RWPE1 (cell line): ENCODE measurements around the gene SIX6.

Source experiments
- CTCF ChIA-PET: fragments of 350-600 bp; sonication (Branson Sonifier 250); formaldehyde crosslinking; extraction: SDS; loops from one replicate; lab custom pipeline; 2021; lab: Yijun Ruan, JAX
- POLR2A ChIA-PET: fragments of 400-600 bp; formaldehyde crosslinking; extraction: SDS; loops from one replicate; lab custom pipeline; 2020; ENCODE audit warnings: antibody characterized with exemption; ENCODE audit not compliant: low non-redundant PET; lab: Yijun Ruan, JAX
- DNase-seq: peaks from one replicate; pipeline ENCODE4 v3.0.0; 2012; ENCODE audit warnings: low spot score
- H3K27ac ChIP-seq: fragments of 450-650 bp; 2 replicates; pipeline ENCODE4 v1.5.1; 2017
- CTCF ChIP-seq: fragments of 450-650 bp; conservative IDR thresholded peaks from 2 replicates; pipeline ENCODE4 v1.5.1; 2017; ENCODE audit warnings: low read depth, mild to moderate bottlenecking

The SIX6 gene

DNA sequence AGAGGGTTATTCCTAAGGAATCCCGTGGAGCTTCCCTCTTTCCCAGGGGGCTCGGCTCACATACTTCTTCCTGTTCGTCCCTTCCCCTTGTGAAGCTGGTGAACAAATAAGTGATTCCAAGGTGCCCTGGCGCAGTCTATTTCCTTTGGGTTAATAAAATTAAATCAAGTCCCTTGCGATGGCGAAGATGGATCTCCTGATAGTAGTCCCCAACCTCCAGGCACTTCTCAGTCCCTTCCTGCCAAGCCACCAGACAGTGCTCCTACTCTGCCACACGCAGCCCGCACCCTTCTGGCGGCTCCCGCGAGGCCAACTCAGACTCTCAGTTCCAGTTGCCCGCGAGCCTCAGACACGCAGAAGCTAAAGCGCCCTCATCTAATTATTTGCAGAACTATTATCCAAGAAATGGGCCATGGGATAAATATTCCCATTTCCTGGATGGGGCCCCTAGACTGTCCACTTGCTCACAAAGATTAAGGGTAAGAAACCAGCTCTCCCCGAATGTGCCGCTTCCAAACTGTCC is 2.4 kb upstream of the SIX6 start:
- CTCF ChIA-PET = no interaction called here
- no peak overlapping the region for H3K27ac ChIP-seq
- POLR2A ChIA-PET = no interaction called here
- no peak for DNase-seq
- TF ChIP-seq CTCF = no peak

GRCh38 chr14:60506985-60507829 is 1.7 kb upstream of the SIX6 start:
- CTCF ChIA-PET = interaction anchor here (0.6 to 0.7 kb wide), 2 partner anchors 38 to 543 kb away, joined by 3 to 4 read pairs; no protein-coding TSS in a partner anchor
- POLR2A ChIA-PET = no interaction called here
- H3K27ac ChIP-seq = no peak overlapping the region

GRCh38 chr14:60508363-60508706 is 611 bp upstream of the SIX6 start:
- ChIA-PET POLR2A (no interaction called here), CTCF (interaction anchor here (0.7 kb wide), 1 partner anchor 311 kb away, joined by 3 read pairs; no protein-coding TSS in a partner anchor)
- DNase-seq = no peak
- no peak for TF ChIP-seq CTCF
- H3K27ac ChIP-seq = no peak overlapping the region

More at GRCh38 chr14:60506985-60507829, 1.7 kb upstream of the SIX6 start:
- TF ChIP-seq CTCF = no peak
- DNase-seq = no peak

- no peak overlapping the region for H3K27ac ChIP-seq
Measured at GRCh38 chr14:60509438-60510253, 700 bp downstream of the SIX6 start.

DNA sequence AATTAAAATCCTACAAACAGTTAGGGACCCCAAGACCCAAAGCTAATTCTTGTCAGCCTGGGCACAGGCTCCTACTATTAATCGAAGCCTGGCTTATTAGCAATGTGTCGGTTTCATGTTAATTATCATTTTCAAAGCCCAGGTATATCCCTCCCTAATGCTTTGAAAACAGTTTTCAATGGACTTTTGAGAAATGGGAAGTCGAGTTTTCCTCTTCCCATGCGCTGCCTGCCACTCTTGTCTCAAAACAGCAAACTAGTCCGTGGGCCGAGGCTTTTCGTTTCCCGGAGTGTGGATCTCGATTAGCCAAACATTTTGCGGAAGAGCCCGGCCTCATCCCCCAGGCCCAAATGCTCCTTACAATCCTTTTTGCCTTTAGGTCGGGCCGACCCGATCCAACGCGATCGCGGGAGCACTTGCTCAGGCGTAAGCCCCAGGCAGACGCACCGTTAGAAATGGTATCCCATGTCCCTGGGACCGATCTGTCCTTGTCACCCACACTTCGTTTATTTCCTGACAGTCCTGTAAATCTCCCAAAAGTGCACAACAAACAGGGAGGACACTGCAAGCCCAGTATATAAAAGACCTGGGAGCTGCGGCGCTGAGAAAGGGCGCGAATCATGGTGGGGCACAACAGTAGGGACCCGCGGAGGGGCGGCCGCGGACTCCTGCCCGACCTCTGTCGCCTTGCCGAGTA is 1.5 kb downstream of the SIX6 start:
- ChIA-PET CTCF (interaction anchor here (0.6 to 0.9 kb wide), 2 partner anchors 14 to 35 kb away, joined by 3 to 4 read pairs; no protein-coding TSS in a partner anchor), POLR2A (no interaction called here)
- no peak for TF ChIP-seq CTCF
- DNase-seq = no peak
- no peak overlapping the region for H3K27ac ChIP-seq

More at GRCh38 chr14:60509438-60510253, 700 bp downstream of the SIX6 start:
- no peak for TF ChIP-seq CTCF
- ChIA-PET CTCF (interaction anchor here (0.6 to 0.9 kb wide), 3 partner anchors 14 to 744 kb away, joined by 3 to 4 read pairs (median 3); no protein-coding TSS in a partner anchor), POLR2A (no interaction called here)
- no peak for DNase-seq
